NCI-H526 (cell line): ENCODE results near the gene BCORL1.

Experiments used
- DNase-seq, 2 experiments: peaks; one replicate each; lab custom pipeline; 2025; lab: John Stamatoyannopoulos, UW

The BCORL1 gene

GRCh38 chrX:130091980-130092522, 109.6 kb downstream of the BCORL1 start:
- peak in 1 of 2 experiments; percentile 12 for DNase-seq

- no peak for DNase-seq
Observed at GRCh38 chrX:130093271-130093670, 110.8 kb downstream of the BCORL1 start.

- no peak for DNase-seq
Observed at GRCh38 chrX:130094696-130095095, 112.3 kb downstream of the BCORL1 start.

DNA sequence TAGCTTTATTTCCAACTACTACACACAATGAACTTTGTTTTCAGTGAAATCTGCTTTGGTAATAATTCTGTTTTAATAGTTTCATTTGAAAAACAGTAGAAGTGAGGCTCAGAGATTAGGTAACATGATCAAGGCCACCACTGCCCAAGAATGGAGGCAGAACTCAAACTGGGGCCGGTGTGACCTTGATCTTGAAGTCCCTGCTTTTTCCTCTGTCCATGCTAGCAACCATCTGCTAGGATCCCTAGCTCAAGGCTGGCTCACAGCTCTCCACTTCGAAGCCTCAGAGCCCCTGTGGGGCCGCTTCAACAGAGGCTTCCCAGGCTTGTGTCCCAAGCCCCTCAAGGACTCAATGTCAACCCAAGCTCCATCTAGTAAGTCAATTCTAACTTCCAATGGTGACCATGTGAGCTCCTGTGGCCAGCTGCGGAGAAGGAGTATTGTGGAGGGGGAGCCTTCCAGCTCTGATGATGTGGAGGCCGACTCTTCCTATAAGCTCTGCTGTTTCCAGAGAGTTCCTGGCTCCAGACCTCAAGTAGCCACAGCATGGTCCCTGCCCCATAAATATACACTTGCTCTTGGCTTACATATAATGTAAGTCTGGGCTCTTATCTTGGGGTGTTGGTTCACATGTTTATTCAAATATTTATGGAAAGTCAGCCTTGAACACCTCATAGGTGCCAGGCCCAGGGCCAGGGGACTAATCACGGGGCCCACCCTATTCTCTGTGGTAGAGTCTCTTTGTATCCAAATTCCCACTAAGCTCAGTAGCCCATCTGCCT, 113.0 kb downstream of the BCORL1 start:
- no peak for DNase-seq

- DNase-seq: peak; percentile 25 to 74
Observed at GRCh38 chrX:130097507-130098209, 115.2 kb downstream of the BCORL1 start.

- DNase-seq: no peak
Observed at GRCh38 chrX:130098210-130098552, 115.7 kb downstream of the BCORL1 start.

GRCh38 chrX:130100180-130100579, 117.7 kb downstream of the BCORL1 start:
- no peak for DNase-seq

DNA sequence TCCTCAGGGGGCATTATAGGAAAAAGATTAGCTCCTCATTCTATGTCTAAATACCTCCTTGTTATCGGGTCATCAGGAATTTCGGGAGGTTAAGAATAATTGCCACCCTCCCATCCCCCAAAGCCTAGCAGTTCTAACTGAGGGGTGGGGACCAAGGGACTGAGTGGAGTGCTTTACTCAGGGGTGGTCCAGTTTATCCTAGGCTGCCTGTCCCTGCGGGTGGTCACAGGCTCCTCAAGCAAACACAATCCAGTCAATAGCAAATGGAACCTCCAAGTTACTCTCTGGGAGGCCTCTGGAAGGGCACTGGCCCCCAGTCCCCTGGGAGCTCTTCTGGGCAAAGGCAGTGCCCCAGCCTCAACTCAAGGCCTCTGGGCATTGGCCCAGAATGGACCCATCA, 121.2 kb downstream of the BCORL1 start:
- DNase-seq: no peak

DNA sequence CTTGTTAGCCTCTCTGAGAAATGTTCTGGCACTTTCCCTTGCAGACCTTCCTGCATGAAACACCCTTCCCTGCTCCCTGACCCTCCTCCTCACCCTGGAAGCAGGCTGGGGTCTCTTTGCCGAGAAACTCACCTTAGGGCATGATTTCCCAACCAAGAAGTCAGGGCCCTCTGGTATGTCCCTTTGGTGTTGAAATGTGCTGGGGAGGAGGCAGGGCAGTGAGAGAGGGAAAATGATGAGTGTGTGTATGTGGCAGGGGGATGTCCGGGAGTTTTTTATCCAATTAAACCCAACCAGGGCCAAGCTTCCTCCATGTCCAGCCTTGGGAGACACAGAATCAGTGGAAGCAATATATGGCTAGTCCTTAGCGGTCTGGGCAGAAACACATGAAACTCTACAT, 122.8 kb downstream of the BCORL1 start:
- no peak for DNase-seq

GRCh38 chrX:130106071-130106470, 123.6 kb downstream of the BCORL1 start:
- DNase-seq: no peak
